Islet precursor cell (in vitro differentiated cells): ENCODE data around the gene CCDC136.
A peak's percentile ranks its signal among the peaks of the same experiment; 100 is the strongest.

ENCODE experiments used
- DNase-seq: peaks from one replicate; pipeline ENCODE4 v3.0.0-alpha.2; 2018

Gene CCDC136

DNA sequence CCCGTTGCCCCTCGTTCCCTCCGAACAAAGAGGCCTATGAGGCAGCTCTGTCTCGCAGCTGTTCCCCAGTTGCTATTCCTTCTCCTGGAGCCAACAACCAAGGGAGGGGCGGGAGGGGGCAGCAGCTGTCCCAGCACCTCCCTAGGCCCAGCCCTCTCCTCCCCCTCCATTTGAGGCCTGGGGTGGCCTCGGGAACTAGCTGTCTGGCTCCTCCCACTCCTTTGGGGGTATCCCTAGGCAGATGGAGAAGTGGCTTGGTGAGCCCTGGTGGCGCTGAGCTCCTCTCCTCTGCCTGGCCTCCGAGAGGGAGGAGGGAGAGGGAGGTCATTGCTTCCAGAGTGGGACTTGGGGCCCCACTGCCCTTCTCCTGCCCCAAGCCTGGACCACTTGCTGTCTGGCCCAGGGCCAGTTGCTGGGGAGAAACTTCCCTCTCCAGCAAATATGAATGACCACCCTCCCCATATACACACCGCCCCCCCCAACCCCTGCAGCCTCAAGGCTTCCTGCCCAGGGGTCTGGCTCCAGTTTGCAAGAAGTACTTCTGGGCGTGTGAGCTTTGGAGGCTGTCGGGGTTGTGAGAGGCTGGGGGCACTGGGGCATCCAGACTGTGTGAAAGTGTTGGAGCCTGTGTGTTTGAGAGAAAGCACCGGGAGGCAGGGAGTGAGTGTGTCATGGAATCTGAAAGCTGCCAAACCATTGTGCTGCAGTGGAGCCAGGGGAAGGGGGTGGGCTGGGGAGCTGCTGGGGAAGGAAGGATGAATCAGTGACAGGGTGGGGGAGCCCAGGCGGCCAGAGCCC is 41.6 kb downstream of the CCDC136 start:
- peak; percentile 68 for DNase-seq

DNA sequence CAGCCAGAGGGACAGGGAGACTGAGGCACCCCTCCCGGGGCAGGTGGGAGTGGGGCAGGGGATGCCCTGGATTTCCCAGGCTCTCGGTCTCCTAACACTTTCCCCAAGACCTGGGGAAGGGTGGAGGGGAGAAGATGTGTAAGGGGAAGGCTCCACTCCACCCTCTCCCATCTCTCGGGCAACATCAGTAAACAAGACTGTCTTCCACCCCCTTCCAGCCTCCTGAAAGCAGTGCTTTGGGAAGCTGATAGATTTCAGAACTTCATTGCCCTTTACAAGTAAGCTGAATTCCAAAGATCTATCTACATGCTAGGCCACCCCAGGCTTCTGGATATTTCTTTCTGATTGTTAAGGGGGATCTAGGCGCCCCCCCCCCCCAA is 42.2 kb downstream of the CCDC136 start:
- DNase-seq: no peak

DNA sequence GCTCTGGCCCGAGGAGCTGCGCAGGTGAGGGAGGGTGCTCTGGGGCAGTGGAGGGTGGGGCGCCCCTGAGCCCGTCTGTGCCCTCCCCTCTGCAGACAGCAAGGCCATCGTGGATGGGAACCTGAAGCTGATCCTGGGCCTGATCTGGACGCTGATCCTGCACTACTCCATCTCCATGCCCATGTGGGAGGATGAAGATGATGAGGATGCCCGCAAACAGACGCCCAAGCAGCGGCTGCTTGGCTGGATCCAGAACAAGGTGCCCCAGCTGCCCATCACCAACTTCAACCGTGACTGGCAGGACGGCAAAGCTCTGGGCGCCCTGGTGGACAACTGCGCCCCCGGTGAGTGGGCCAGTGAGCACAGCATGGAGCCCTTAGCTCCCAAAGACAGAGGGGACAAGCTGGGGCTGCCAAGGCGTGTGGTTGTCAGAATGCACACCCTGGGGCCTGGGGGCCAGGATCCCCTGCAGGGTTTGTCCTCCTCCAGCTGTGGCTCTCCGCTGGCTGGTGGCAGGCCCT is 43.5 kb downstream of the CCDC136 start:
- DNase-seq: no peak

DNA sequence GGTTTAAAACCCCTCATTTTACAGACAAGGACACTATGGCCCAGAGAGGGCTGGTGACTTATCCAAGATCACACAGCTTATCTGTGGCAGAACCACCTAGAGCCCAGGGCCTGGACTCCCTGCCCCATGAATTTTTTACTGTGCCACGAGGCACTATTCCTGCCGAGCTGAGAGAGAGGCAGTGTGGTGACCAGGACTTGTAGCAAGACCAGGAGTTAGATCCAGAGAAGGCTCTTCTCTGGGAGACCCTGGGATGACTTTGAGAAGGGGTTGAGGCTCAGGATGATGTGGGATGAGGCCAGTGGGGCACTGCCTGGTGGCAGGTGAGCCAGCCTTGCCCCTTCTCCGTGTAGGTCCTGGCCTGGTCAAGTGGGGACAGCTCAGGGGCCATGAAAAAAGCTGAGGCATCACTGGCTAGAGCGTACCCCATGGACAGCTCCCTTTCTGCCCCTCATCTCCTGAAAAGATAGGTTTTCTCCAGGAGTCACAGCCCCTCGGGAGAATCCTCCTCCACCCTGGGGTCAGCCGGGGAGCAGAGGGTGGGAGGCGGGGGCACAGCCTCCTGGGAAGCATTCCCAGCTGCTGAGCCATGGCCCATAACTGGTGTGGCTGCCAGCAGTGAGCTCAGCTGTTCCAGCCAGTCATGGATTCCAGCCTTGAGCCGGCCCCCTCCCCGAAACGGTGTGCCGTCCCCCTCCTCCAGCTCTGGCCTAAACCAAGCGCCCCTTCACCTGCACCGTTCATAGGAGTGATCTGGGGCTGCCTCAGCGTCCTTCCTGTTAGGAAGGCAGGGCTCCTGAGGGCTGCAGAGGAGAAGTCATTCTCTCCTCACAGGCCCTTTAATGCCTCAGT is 44.2 kb downstream of the CCDC136 start:
- no peak for DNase-seq

DNA sequence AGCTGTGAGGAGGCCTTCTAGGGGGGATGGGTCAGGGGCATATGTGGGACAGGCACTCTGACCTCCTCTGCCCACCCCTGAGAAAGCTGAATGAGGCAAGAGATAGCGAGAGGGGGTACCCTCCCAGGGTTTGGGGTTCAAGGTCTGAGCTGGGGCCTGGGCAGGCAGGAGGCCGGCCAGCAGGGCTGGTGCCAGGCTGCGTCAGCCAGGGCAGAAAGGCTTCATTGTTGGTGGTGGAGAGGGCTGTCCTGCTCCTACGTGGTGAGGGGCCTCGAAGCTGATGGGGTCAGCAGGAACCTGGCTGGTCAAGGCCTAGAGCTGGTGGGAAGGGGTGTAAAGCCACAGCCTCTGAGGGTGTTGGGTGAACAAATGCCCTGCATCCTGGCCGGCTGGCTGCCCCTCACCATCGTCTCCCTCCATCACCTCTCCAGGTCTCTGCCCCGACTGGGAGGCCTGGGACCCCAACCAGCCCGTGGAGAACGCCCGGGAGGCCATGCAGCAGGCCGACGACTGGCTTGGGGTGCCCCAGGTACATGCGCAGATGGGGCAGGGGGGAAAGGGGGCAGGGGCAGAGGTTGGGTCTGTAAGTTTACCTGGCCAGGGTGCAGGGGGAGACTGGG is 45.1 kb downstream of the CCDC136 start:
- no peak for DNase-seq

DNA sequence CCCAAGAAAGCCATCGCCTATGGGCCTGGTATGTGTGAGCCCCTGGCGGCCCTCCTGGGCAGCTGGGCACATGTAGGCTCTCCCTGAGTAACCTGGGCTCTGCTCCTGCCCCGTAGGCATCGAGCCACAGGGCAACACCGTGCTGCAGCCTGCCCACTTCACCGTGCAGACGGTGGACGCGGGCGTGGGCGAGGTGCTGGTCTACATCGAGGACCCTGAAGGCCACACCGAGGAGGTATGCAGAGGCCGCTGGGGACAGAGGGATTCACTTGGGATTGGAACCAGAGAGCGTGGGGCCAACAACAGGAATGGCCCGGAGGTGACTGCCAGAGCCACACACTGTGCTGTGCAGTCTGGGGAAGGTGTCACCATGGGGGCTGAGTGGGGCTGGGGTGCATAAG is 45.8 kb downstream of the CCDC136 start:
- no peak for DNase-seq

DNA sequence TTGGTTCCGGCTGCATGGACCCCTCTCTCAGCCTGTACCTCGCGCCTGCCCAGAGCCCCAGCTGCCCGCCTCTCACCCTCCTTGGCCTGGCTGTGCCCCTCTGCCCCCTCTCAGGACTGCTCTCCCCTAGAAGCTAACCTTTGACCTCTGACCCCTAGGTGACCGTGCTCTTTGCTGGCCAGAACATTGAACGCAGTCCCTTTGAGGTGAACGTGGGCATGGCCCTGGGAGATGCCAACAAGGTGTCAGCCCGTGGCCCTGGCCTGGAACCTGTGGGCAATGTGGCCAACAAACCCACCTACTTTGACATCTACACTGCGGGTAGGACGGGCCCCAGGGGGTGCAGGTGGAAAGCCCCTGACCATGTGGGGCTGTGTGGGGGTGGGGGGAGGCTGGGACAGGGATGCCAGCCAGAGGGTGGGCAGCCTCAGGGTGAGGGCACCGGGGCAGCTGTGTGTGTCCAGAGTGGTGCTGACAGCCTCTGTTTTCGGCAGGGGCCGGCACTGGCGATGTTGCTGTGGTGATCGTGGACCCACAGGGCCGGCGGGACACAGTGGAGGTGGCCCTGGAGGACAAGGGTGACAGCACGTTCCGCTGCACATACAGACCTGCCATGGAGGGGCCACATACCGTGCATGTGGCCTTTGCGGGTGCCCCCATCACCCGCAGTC is 46.5 kb downstream of the CCDC136 start:
- no peak for DNase-seq

DNA sequence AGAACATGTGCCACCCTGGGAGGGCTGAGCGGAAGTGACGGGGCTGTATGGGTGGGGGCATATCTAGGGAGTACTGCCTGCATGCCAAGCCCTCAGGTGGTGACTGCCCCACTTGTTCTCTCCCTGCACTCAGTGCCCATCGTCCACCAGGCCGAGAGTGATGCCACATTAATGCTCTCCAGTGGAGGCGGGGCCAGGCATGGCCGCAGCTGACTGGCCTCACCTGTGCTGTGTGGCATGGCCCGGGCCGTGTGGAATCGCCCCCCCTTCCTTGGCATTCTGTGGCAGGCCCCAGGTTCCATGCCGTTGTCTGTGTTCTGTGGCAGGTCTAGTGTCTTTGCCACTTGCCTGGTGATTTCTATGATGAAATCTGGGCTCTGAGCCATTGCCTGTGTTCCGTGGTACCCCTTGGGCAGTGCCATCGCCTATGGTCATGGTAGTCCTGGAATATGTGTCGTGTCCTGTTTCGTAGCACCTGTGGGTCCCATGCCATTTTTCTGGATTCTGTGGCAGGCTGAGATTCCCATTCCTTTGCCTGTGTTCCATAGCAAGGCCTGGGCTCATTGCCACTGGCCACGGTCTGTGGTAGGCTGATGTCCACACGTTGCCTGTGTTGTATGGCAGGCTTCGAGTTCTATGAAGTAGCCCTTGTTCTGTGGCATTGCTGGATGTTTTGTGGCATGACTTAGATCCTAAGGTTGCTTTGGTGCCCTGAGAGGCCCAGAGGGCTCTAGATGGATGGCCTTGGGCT is 47.4 kb downstream of the CCDC136 start:
- DNase-seq: no peak

DNA sequence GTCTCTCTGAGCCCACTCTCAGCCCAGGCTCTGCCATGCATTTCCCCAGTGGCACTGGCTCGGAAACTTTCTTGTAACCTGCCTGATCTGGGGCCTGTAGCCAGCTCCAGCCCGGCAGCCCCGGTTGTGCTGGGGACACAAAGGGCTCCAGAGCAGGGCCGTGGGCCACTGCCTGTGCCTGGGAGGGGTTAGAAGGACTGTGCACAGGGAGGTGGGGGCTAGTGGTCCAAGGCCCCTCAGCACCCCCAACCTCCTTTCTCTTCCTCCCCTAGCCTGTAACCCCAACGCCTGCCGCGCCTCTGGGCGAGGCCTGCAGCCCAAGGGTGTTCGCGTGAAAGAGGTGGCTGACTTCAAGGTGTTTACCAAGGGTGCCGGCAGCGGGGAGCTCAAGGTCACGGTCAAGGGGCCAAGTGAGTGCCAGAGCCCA is 48.0 kb downstream of the CCDC136 start:
- DNase-seq: no peak

DNA sequence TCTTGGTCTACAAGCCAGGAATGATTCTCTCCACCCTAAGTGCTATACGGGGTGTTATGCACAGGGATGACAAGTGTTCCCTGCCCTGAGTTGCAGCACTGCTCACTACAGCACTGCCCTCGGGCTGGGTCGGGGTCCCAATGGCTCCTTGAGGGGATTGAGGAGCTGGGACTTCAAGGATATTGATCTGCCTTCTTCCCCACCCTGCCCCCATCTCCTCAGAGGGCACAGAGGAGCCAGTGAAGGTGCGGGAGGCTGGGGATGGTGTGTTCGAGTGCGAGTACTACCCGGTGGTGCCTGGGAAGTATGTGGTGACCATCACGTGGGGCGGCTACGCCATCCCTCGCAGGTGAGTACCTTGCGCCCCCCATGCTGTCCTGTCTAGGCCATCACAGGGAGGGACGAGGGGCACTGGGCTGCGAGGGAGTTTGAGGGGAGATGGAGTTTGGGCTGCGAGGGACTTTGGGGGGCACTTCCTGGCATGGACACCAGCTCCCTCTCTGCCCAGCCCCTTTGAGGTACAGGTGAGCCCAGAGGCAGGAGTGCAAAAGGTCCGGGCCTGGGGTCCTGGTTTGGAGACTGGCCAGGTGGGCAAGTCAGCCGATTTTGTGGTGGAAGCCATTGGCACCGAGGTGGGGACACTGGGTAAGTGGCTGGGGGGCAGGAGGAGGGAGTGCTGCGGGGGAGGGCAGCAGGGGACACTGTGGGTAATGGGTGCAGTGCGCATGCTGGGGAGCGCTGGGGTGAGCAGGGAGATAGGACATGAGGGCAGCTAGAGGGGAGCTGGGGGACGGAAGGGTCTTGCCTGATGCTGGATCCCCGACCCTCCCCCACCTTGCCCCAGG is 48.8 kb downstream of the CCDC136 start:
- no peak for DNase-seq

DNA sequence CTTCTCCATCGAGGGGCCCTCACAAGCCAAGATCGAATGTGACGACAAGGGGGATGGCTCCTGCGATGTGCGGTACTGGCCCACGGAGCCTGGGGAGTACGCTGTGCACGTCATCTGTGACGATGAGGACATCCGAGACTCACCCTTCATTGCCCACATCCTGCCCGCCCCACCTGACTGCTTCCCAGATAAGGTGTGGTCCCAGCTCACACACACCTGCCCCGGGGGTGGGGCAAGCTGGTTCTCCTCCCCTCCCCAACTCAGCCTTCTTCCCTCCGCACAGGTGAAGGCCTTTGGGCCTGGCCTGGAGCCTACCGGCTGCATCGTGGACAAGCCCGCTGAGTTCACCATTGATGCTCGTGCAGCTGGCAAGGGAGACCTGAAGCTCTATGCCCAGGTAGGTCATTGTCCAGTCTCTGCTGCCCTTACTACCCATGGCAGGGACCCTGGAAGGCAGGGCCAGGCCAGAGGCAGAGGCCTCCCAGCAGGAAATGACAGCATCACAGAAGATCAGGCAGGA is 49.5 kb downstream of the CCDC136 start:
- DNase-seq: no peak

DNA sequence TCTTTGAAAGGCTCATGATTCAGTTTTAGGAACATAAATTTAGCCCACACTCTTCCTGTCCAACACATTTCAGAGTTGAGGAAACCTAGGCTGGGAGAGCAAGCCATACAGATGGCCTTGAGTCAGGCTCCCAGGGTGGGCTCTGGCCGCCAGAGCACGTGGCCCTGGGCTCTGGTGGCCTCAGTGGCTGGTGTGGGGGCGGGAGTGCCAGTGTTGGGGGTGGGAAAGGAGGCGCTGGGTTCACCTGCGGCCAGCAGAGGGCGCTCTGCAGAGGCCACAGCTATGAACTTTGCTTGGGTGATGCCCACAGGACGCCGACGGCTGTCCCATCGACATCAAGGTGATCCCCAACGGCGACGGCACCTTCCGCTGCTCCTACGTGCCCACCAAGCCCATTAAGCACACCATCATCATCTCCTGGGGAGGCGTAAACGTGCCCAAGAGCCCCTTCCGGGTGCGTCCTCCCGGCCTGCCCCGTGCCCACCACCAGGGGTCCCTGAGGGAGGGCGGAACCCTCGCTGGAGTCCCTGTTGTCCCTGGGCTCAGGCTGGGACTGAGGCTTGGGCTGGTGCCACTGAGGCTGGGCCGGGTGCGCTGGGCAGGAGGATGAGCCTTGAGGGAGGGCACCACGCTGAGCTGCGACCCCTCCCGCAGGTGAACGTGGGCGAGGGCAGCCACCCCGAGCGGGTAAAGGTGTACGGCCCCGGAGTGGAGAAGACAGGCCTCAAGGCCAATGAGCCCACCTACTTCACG is 50.3 kb downstream of the CCDC136 start:
- DNase-seq: peak; percentile 73

DNA sequence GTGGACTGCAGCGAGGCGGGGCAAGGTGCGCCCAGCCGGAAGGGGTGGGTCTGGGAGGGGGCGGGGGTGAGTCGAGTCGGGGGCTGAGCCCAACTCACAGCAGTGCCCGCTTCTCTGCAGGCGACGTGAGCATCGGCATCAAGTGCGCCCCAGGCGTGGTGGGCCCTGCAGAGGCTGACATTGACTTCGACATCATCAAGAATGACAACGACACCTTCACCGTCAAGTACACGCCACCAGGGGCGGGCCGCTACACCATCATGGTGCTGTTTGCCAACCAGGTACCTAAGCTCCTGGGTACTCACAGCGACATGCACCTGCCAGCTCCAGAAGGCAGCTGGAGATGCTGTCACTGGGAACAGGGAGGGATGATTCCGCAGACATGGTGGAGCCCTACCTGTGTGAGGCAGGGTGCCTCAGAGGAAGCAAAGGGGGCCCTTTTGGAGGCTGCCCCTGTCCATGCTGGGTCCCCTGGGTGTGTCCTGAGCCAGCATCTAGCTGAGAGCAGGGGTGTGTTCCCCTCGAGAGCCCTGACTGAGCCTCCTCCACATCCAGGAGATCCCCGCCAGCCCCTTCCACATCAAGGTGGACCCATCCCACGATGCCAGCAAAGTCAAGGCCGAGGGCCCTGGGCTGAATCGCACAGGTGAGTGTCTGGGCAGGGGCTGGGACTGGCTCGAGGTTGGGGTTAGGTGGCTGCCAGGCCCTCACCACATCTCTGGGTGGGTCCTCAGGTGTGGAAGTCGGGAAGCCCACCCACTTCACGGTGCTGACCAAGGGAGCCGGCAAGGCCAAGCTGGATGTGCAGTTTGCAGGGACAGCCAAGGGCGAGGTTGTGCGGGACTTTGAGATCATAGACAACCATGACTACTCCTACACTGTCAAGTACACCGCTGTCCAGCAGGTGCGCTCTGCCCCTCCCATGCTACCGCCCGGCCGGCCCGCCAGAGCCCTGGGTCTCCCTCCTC is 51.2 kb downstream of the CCDC136 start:
- no peak for DNase-seq

DNA sequence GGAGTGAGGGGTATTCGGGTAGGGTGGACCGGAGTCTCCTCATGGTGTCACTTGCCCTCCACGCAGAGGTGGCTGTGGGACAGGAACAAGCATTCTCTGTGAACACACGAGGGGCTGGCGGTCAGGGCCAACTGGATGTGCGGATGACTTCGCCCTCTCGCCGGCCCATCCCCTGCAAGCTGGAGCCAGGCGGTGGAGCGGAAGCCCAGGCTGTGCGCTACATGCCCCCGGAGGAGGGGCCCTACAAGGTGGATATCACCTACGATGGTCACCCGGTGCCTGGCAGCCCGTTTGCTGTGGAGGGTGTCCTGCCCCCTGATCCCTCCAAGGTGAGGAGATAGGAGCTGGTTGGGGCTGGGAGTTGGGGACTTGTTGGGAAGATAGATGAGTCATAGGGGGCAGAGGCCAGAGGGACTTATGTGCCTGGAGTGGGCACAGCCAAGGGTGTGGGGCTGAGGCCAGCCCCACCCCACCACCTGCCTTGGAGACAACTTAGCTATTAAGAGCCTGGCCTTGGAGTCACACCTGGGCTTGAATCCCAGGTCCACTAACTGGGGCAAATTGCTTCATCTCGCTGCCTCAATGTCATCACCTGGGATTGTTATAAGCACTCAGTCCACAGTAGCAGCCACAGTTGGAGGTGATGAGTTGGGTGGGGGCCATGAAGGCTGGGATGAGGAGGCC is 52.3 kb downstream of the CCDC136 start:
- no peak for DNase-seq

DNA sequence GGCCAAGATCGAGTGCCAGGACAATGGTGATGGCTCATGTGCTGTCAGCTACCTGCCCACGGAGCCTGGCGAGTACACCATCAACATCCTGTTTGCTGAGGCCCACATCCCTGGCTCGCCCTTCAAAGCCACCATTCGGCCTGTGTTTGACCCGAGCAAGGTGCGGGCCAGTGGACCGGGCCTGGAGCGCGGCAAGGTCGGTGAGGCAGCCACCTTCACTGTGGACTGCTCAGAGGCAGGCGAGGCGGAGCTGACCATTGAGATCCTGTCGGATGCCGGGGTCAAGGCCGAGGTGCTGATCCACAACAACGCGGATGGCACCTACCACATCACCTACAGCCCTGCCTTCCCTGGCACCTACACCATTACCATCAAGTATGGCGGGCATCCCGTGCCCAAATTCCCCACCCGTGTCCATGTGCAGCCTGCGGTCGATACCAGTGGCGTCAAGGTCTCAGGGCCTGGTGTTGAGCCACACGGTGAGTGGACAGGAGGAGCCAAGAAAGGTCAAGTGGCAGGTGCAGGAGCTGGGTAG is 53.1 kb downstream of the CCDC136 start:
- no peak for DNase-seq

DNA sequence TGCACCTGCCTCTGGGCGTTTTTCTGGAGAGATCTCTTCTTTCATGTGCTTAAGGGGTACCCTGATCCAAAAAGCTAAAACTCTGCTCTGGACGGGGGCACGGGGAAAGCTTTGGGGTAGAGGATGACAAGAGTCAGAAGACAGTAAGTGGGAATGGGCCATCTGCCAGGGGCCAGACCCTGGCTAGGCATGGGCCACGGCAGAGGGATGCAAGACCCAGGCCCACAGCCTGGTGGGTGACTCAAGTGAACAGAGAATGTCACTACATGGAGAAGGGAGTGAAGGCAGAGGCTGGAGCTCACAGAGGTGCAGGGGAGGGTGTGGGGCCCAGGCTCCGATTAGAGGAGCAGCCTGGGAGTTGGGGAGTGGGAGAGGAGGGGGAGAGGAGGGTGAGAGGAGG is 53.7 kb downstream of the CCDC136 start:
- DNase-seq: no peak

DNA sequence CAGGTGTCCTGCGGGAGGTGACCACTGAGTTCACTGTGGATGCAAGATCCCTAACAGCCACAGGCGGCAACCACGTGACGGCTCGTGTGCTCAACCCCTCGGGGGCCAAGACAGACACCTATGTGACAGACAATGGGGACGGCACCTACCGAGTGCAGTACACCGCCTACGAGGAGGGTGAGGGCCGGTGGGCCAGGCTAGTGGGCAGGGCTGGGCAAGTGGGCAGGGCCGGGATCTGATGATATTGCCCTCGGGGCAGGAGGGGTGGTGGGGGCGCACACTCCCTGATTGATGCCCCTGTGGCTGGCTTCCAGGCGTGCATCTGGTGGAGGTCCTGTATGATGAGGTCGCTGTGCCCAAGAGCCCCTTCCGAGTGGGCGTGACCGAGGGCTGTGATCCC is 54.2 kb downstream of the CCDC136 start:
- DNase-seq: no peak
